ENCODE results near the gene ZNF8.

The ZNF8 gene

DNA sequence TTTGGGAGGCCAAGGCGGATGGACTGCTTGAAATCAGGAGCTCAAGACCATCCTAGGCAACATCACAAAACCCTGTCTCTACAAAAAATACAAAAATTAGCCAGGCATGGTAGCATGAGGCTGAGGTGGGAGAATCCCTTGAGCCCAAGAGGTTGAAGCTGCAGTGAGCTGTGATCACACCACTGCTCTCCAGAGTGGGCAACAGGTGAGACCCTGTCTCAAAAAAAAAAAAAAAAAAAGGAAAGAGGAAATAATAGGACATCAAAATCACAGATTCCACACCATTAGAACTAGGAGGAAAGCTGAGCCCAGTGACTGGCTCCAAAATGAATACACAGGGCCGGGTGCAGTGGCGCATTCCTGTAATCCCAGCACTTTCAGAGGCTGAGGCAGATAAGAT is 3.2 kb upstream of the ZNF8 start:
- no peaks in the 10 kb centered on the region for H3K4me1 ChIP-seq
- TF ChIP-seq, protein P1, sequence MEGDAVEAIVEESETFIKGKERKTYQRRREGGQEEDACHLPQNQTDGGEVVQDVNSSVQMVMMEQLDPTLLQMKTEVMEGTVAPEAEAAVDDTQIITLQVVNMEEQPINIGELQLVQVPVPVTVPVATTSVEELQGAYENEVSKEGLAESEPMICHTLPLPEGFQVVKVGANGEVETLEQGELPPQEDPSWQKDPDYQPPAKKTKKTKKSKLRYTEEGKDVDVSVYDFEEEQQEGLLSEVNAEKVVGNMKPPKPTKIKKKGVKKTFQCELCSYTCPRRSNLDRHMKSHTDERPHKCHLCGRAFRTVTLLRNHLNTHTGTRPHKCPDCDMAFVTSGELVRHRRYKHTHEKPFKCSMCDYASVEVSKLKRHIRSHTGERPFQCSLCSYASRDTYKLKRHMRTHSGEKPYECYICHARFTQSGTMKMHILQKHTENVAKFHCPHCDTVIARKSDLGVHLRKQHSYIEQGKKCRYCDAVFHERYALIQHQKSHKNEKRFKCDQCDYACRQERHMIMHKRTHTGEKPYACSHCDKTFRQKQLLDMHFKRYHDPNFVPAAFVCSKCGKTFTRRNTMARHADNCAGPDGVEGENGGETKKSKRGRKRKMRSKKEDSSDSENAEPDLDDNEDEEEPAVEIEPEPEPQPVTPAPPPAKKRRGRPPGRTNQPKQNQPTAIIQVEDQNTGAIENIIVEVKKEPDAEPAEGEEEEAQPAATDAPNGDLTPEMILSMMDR (IDR thresholded peaks at IDR 0.05; ENCODE audit: low read depth, low read length): no peak
- DNase-seq: no peak
- H3K4me3 ChIP-seq (ENCODE audit: low read depth, low read length): no peak overlapping the region
- peaks cover 2% of the 10 kb centered on the region; the same call in 1 of the 2 replicates for H3K9me3 ChIP-seq
- no peaks in the 10 kb centered on the region for H3K27me3 ChIP-seq
- H3K36me3 ChIP-seq: peaks cover 24% of the 10 kb centered on the region

DNA sequence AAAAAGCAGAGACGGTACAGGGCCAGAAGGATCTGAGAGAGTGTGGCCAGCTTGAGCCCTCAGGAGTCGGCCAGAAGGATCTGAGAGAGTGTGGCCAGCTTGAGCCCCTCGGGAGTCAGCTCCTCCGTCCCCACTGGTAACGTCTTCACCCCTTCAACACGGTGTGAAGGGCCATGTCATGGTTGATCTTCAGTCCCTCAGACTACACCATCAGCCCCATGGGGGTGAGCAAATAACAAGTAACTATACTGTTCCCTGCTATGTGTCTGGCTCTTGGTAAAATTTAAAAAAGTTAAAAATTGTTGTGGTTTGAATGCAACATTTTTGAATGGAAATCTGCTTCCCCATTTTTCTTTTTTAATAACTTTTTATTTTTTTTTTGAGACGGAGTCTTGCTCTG is 1.6 kb upstream of the ZNF8 start:
- Histone ChIP-seq H3K27me3 (no peaks in the 10 kb centered on the region), H3K4me3 (ENCODE audit: low read depth, low read length) (no peak overlapping the region), H3K4me1 (no peaks in the 10 kb centered on the region), H3K9me3 (no peaks in the 10 kb centered on the region), H3K36me3 (peaks cover 26% of the 10 kb centered on the region)
- TF ChIP-seq, protein P1 (IDR thresholded peaks at IDR 0.05; ENCODE audit: low read depth, low read length): no peak
- DNase-seq: no peak

DNA sequence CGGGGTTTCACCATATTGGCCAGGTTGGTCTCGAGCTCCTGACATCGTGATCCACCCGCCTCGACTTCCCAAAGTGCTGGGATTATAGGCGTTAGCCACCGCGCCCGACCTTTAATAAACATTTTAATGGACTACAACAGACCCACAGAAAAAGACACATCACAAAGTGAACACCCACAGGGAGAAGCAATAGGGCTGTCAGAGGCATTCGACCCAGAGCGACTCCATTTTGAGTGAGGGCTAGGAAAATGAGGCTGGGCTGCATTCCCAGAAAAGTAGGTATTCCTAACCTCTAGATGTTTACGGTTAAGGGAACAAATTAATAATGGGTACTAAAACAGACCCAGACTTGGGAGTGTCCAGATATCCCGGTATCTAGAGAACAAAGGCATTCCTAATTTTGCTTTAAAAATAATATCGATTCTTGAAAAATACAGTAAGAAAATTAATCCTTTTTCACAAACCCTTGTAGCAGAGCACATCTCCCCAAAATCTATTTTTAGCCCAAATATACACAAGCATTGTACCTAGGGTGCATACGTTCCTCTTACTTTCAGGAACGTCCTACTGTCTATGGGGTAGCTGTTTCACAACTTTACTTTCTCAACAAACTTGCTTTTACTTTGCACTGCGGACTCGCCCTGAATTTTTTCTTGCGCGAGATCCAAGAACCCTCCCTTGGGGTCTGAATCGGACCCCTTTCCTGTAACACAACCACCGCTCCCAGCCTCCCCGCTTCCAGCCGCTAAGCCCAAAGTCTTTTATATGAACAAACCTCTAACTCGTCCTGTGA is 811 bp upstream of the ZNF8 start:
- DNase-seq: no peak
- TF ChIP-seq, protein P1 (IDR thresholded peaks at IDR 0.05; ENCODE audit: low read depth, low read length): no peak
- no peaks in the 10 kb centered on the region for H3K4me1 ChIP-seq
- H3K4me3 ChIP-seq (ENCODE audit: low read depth, low read length): peak overlapping the region; percentile 92
- no peaks in the 10 kb centered on the region for H3K9me3 ChIP-seq
- H3K36me3 ChIP-seq: peaks cover 26% of the 10 kb centered on the region
- no peaks in the 10 kb centered on the region for H3K27me3 ChIP-seq

- TF ChIP-seq, protein P1 (IDR thresholded peaks at IDR 0.05; ENCODE audit: low read depth, low read length): no peak
- no peaks in the 10 kb centered on the region for H3K4me1 ChIP-seq
- no peaks in the 10 kb centered on the region for H3K27me3 ChIP-seq
- H3K36me3 ChIP-seq: peaks cover 24% of the 10 kb centered on the region
- peak overlapping the region; percentile 92 for H3K4me3 ChIP-seq (ENCODE audit: low read depth, low read length)
- no peaks in the 10 kb centered on the region for H3K9me3 ChIP-seq
- peak; percentile 97 for DNase-seq
These were observed 528 bp downstream of the ZNF8 start for GRCh38 chr19:58279042-58279924.

DNA sequence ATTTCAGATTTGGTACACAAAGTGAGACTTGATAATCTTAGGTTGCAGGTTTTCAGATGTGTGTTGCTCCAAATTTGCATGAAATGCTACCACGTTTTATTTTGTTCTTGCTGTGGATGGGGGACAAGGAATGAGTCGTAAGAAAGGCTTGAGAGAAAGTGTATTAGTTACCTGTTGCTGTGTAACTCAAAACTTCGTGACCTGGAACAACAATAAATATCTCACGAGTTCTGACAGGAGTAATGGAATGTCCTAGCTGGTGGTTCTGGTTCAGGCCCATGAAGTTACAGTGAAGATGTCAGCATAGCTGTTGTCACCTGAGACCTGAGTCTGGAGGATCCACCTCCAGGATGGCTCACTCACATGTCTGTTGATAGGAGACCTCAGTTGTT is 1.2 kb downstream of the ZNF8 start:
- H3K36me3 ChIP-seq: peaks cover 27% of the 10 kb centered on the region
- TF ChIP-seq, protein P1 (IDR thresholded peaks at IDR 0.05; ENCODE audit: low read depth, low read length): no peak
- no peaks in the 10 kb centered on the region for H3K27me3 ChIP-seq
- no peaks in the 10 kb centered on the region for H3K9me3 ChIP-seq
- DNase-seq: no peak
- no peaks in the 10 kb centered on the region for H3K4me1 ChIP-seq
- peak overlapping the region; percentile 92 for H3K4me3 ChIP-seq (ENCODE audit: low read depth, low read length)
